ENCODE measurements around the gene BBLN. TPM values are rescaled to one million over a fixed set of nuclear protein-coding genes. Genes with fewer than 3 reads are reported as not detected.

The BBLN gene
- total RNA-seq, 1 donor from 2014 or later: 47.3 TPM

DNA sequence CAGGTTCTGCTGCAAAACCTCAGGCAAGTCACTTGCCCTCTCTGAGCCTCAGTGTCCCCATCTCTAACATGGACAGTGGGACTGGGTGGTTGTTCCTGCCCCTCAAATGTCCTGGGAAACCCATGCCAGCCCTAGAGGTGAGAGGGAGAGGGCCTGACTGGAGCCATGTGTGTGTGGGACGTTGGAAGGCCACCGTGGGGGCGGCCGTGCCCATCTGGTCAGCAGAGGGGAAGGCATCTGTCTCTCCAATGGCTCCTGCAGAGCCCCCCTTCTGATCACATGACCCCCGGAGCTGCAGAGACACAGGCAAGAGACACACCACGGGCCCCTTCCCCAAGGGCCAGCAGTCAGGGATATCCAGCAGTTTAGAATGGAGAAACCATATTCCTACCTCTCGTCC, 44.8 kb downstream of the BBLN start:
- Histone ChIP-seq H3K4me1 (ENCODE audit: insufficient read depth, low read length) (peaks cover 21% of the 10 kb centered on the region), H2AFZ (ENCODE audit: low read depth, low read length) (no peak overlapping the region), H3K9ac (ENCODE audit: low read length) (peak overlapping the region; percentile 72), H3K79me2 (ENCODE audit: insufficient read depth, low read length) (peaks cover 8% of the 10 kb centered on the region), H3K36me3 (ENCODE audit: insufficient read depth, low read length) (no peaks in the 10 kb centered on the region), H3K4me3 (ENCODE audit: insufficient read depth, low read depth, low read length) (peak overlapping the region; percentile 73), H4K20me1 (ENCODE audit: insufficient read depth, low read length) (peaks cover 12% of the 10 kb centered on the region), H3K4me2 (ENCODE audit: low read length) (peak overlapping the region; percentile 97), H3K27ac (ENCODE audit: low read depth, low read length) (no peak overlapping the region), H3K27me3 (ENCODE audit: insufficient read depth, low read length) (no peaks in the 10 kb centered on the region), H3K9me3 (ENCODE audit: insufficient read depth, low read depth, low read length) (no peaks in the 10 kb centered on the region)
- no peak for DNase-seq (ENCODE audit: low read depth)
- TF ChIP-seq, protein P1, sequence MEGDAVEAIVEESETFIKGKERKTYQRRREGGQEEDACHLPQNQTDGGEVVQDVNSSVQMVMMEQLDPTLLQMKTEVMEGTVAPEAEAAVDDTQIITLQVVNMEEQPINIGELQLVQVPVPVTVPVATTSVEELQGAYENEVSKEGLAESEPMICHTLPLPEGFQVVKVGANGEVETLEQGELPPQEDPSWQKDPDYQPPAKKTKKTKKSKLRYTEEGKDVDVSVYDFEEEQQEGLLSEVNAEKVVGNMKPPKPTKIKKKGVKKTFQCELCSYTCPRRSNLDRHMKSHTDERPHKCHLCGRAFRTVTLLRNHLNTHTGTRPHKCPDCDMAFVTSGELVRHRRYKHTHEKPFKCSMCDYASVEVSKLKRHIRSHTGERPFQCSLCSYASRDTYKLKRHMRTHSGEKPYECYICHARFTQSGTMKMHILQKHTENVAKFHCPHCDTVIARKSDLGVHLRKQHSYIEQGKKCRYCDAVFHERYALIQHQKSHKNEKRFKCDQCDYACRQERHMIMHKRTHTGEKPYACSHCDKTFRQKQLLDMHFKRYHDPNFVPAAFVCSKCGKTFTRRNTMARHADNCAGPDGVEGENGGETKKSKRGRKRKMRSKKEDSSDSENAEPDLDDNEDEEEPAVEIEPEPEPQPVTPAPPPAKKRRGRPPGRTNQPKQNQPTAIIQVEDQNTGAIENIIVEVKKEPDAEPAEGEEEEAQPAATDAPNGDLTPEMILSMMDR (IDR thresholded peaks at IDR 0.05; ENCODE audit: insufficient read depth, low read depth, low read length): no peak
- TF ChIP-seq EZH2 (IDR thresholded peaks at IDR 0.05; ENCODE audit: insufficient read depth, low read length): no peak
- no peaks in the 10 kb centered on the region for H3K27me3 Mint-ChIP-seq (ENCODE audit: low read depth, unreplicated experiment)
- H3K4me3 Mint-ChIP-seq (ENCODE audit: unreplicated experiment): peak overlapping the region; percentile 83
- H3K27ac Mint-ChIP-seq (ENCODE audit: unreplicated experiment): no peak overlapping the region
- H3K36me3 Mint-ChIP-seq (ENCODE audit: low read depth, unreplicated experiment): peaks cover 2% of the 10 kb centered on the region
- H3K4me1 Mint-ChIP-seq (ENCODE audit: low read depth, unreplicated experiment): peaks cover 25% of the 10 kb centered on the region
- no peak for FAIRE-seq
- no peaks in the 10 kb centered on the region for H3K9me3 Mint-ChIP-seq (ENCODE audit: unreplicated experiment)

DNA sequence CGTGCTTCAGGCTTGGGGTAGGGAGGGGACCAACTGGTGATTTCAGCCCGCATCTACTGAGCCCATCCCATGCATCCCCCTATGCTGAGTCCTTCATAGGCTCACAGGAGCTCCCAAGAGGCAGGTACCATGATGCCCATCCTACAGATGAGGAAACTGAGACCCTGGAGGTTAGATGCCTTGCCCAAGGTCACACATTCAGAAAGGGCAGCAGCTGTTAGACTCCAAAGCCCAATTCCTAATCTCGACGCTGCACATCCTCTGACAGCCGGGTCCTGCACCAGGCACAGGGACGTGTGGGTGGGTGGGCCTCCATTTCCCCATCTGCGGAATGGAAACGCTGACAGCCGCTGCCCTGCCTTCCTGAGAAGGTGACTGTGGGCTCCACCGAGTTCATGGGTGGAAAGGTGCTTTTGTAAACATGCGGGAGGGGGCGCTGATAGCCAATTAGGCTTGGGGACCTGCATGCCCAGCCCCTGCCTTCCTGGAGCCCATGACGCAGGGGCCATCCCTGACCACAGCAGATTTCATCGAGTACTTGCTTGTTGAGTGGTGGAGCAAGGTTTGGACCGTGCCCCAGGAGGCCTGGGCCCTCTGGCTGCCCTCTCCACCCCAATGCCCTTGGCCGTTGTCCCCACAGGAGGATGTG, 45.4 kb downstream of the BBLN start:
- FAIRE-seq (no peak), DNase-seq (ENCODE audit: low read depth) (no peak)
- no peak overlapping the region for H3K27ac Mint-ChIP-seq (ENCODE audit: unreplicated experiment)
- Histone ChIP-seq H3K4me3 (ENCODE audit: insufficient read depth, low read depth, low read length) (no peak overlapping the region), H3K9me3 (ENCODE audit: insufficient read depth, low read depth, low read length) (no peaks in the 10 kb centered on the region), H2AFZ (ENCODE audit: low read depth, low read length) (no peak overlapping the region), H3K79me2 (ENCODE audit: insufficient read depth, low read length) (peaks cover 8% of the 10 kb centered on the region), H3K9ac (ENCODE audit: low read length) (no peak overlapping the region), H3K4me1 (ENCODE audit: insufficient read depth, low read length) (peaks cover 21% of the 10 kb centered on the region), H4K20me1 (ENCODE audit: insufficient read depth, low read length) (peaks cover 12% of the 10 kb centered on the region), H3K36me3 (ENCODE audit: insufficient read depth, low read length) (no peaks in the 10 kb centered on the region), H3K27ac (ENCODE audit: low read depth, low read length) (no peak overlapping the region), H3K27me3 (ENCODE audit: insufficient read depth, low read length) (no peaks in the 10 kb centered on the region), H3K4me2 (ENCODE audit: low read length) (no peak overlapping the region)
- peak overlapping the region; percentile 54 for H3K4me3 Mint-ChIP-seq (ENCODE audit: unreplicated experiment)
- H3K27me3 Mint-ChIP-seq (ENCODE audit: low read depth, unreplicated experiment): no peaks in the 10 kb centered on the region
- peaks cover 25% of the 10 kb centered on the region for H3K4me1 Mint-ChIP-seq (ENCODE audit: low read depth, unreplicated experiment)
- TF ChIP-seq, protein P1 (IDR thresholded peaks at IDR 0.05; ENCODE audit: insufficient read depth, low read depth, low read length): no peak
- no peak for TF ChIP-seq EZH2 (IDR thresholded peaks at IDR 0.05; ENCODE audit: insufficient read depth, low read length)
- H3K9me3 Mint-ChIP-seq (ENCODE audit: unreplicated experiment): no peaks in the 10 kb centered on the region
- H3K36me3 Mint-ChIP-seq (ENCODE audit: low read depth, unreplicated experiment): peaks cover 2% of the 10 kb centered on the region

DNA sequence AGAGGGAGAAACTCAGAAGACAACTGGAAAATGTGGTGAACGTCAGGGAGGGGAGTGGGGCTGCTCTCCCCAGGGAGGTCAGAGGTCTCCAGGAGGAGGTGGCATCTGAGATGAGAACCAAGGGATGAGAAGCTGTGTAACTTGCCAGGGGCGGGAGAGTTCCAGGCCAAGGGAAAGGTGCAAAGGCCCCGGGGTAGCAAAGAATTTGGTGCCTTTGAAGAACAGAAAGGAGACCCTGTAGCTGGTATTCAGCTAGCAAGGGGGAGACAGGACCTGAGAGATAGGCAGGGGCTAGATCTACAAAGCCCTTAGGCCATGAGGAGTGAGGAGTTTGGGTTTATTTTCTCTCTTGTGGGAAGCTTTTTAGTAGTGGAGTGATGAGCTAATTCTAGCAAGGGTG, 46.4 kb downstream of the BBLN start:
- no peaks in the 10 kb centered on the region for H3K27me3 Mint-ChIP-seq (ENCODE audit: low read depth, unreplicated experiment)
- H3K36me3 ChIP-seq (ENCODE audit: insufficient read depth, low read length): no peaks in the 10 kb centered on the region
- no peak overlapping the region for H2AFZ ChIP-seq (ENCODE audit: low read depth, low read length)
- H3K27me3 ChIP-seq (ENCODE audit: insufficient read depth, low read length): no peaks in the 10 kb centered on the region
- H3K79me2 ChIP-seq (ENCODE audit: insufficient read depth, low read length): peaks cover 8% of the 10 kb centered on the region
- H3K4me3 Mint-ChIP-seq (ENCODE audit: unreplicated experiment): no peak overlapping the region
- no peak for TF ChIP-seq EZH2 (IDR thresholded peaks at IDR 0.05; ENCODE audit: insufficient read depth, low read length)
- TF ChIP-seq, protein P1 (IDR thresholded peaks at IDR 0.05; ENCODE audit: insufficient read depth, low read depth, low read length): no peak
- H3K4me2 ChIP-seq (ENCODE audit: low read length): no peak overlapping the region
- peaks cover 12% of the 10 kb centered on the region for H4K20me1 ChIP-seq (ENCODE audit: insufficient read depth, low read length)
- no peaks in the 10 kb centered on the region for H3K9me3 Mint-ChIP-seq (ENCODE audit: unreplicated experiment)
- DNase-seq (ENCODE audit: low read depth) (no peak), FAIRE-seq (no peak)
- peaks cover 2% of the 10 kb centered on the region for H3K36me3 Mint-ChIP-seq (ENCODE audit: low read depth, unreplicated experiment)
- H3K9ac ChIP-seq (ENCODE audit: low read length): no peak overlapping the region
- H3K27ac ChIP-seq (ENCODE audit: low read depth, low read length): no peak overlapping the region
- peaks cover 27% of the 10 kb centered on the region for H3K4me1 Mint-ChIP-seq (ENCODE audit: low read depth, unreplicated experiment)
- no peak overlapping the region for H3K4me3 ChIP-seq (ENCODE audit: insufficient read depth, low read depth, low read length)
- H3K4me1 ChIP-seq (ENCODE audit: insufficient read depth, low read length): peaks cover 21% of the 10 kb centered on the region
- H3K9me3 ChIP-seq (ENCODE audit: insufficient read depth, low read depth, low read length): no peaks in the 10 kb centered on the region
- no peak overlapping the region for H3K27ac Mint-ChIP-seq (ENCODE audit: unreplicated experiment)

All from astrocyte (in vitro differentiated cells and primary cell).